GM19324 (cell line): ENCODE measurements around the gene RFX3.

Experiments used
- ATAC-seq: cut with Tn5 transposase; IDR thresholded peaks from one replicate; pipeline ENCODE4 v1.9.1; 2021; ENCODE audit warnings: mild to moderate bottlenecking, moderate library complexity; ENCODE audit not compliant: unreplicated experiment, low FRiP score

RFX3 gene

GRCh38 chr9:3243683-3244082 is 282.1 kb downstream of the RFX3 start:
- no peak for ATAC-seq

GRCh38 chr9:3241290-3241689 is 284.5 kb downstream of the RFX3 start:
- no peak for ATAC-seq

GRCh38 chr9:3240656-3241268 is 285.0 kb downstream of the RFX3 start:
- peak; percentile 82 for ATAC-seq

- no peak for ATAC-seq
Measured at GRCh38 chr9:3239240-3239639, 286.6 kb downstream of the RFX3 start.

- no peak for ATAC-seq
Measured at GRCh38 chr9:3238236-3238635, 287.6 kb downstream of the RFX3 start.

GRCh38 chr9:3237121-3237520 is 288.7 kb downstream of the RFX3 start:
- no peak for ATAC-seq

- no peak for ATAC-seq
Measured at GRCh38 chr9:3235497-3235896, 290.3 kb downstream of the RFX3 start.

- ATAC-seq: no peak
Measured at GRCh38 chr9:3224931-3225330, 300.9 kb downstream of the RFX3 start.

- no peak for ATAC-seq
Measured at GRCh38 chr9:3215658-3216057, 310.1 kb downstream of the RFX3 start.

GRCh38 chr9:3214741-3215140 is 311.1 kb downstream of the RFX3 start:
- ATAC-seq: no peak

GRCh38 chr9:3205421-3206095 is 320.2 kb downstream of the RFX3 start:
- ATAC-seq: no peak

- no peak for ATAC-seq
Measured at GRCh38 chr9:3200331-3200774, 325.4 kb downstream of the RFX3 start.

- no peak for ATAC-seq
Measured at GRCh38 chr9:3193791-3194190, 332.0 kb downstream of the RFX3 start.

- no peak for ATAC-seq
Measured at GRCh38 chr9:3191715-3192114, 334.1 kb downstream of the RFX3 start.

GRCh38 chr9:3189113-3189861 is 336.5 kb downstream of the RFX3 start:
- no peak for ATAC-seq

GRCh38 chr9:3186751-3187150 is 339.1 kb downstream of the RFX3 start:
- ATAC-seq: no peak

- peak; percentile 68 for ATAC-seq
Measured at GRCh38 chr9:3181049-3181953, 344.5 kb downstream of the RFX3 start.

GRCh38 chr9:3180696-3181048 is 345.1 kb downstream of the RFX3 start:
- no peak for ATAC-seq

- no peak for ATAC-seq
Measured at GRCh38 chr9:3179711-3180110, 346.1 kb downstream of the RFX3 start.

GRCh38 chr9:3177936-3178335 is 347.9 kb downstream of the RFX3 start:
- no peak for ATAC-seq
